ENCODE measurements around the gene LRRC56.

The LRRC56 gene

GRCh38 chr11:559712-560304 is 22.5 kb downstream of the LRRC56 start:
- H3K14ac ChIP-seq (ENCODE audit: low read length): no peak overlapping the region
- peak overlapping the region; percentile 96 for H2BK15ac ChIP-seq (ENCODE audit: low read length)
- H3K4me1 ChIP-seq (ENCODE audit: control insufficient read depth in 2 of 2, insufficient read depth in 1 of 2, low read depth in 1 of 2, low read length in 2 of 2): peaks cover 16 to 17% of the 10 kb centered on the region in 2 donors
- no peak for DNase-seq (ENCODE audit: low spot score)
- peak overlapping the region; percentile 67 for H3K23ac ChIP-seq (ENCODE audit: low read depth, low read length, poor library complexity)
- no peak overlapping the region for H4K8ac ChIP-seq (ENCODE audit: low read depth, low read length)
- H2BK120ac ChIP-seq (ENCODE audit: low read depth, low read length): peak overlapping the region; percentile 72
- peak overlapping the region; percentile 97 for H3K18ac ChIP-seq (ENCODE audit: low read length)
- peaks cover 0 to 4% of the 10 kb centered on the region in 2 donors for H3K9me3 ChIP-seq (replicated peaks in 1 of 2; ENCODE audit: control insufficient read depth in 2 of 2, insufficient read depth in 1 of 2, low read depth in 1 of 2, low read length in 2 of 2)
- peak overlapping the region; percentile 36 for H2AK5ac ChIP-seq (ENCODE audit: low read depth, low read length)
- H3K36me3 ChIP-seq (replicated peaks in 1 of 2; ENCODE audit: control insufficient read depth in 2 of 2, insufficient read depth in 2 of 2, low read length in 2 of 2): peaks cover 0 to 4% of the 10 kb centered on the region in 2 donors
- peaks cover 15% of the 10 kb centered on the region for H3K79me1 ChIP-seq (ENCODE audit: low read depth, low read length)
- H2BK5ac ChIP-seq (ENCODE audit: low read length): peak overlapping the region; percentile 93
- peak overlapping the region; percentile 99 for H2AFZ ChIP-seq (ENCODE audit: low read length)
- peak overlapping the region; percentile 50 for H3K27ac ChIP-seq (replicated peaks; ENCODE audit: low read length)
- peak overlapping the region; percentile 94 for H4K91ac ChIP-seq (ENCODE audit: low read depth, low read length, poor library complexity)
- peak overlapping the region; percentile 70 to 80 for H3K4me3 ChIP-seq (ENCODE audit: low read length in 2 of 2)
- no peak overlapping the region for H3K4ac ChIP-seq (ENCODE audit: low read length)
- no CpG with 5 or more reads among the region's 18 CpGs for WGBS, 2 donors (ENCODE audit: extremely low coverage in 2 of 2, insufficient read length in 2 of 2, insufficient replicate concordance in 1 of 2)
- H3K27me3 ChIP-seq (ENCODE audit: control insufficient read depth in 3 of 3, insufficient read depth in 3 of 3, low read depth in 1 of 3, low read length in 3 of 3): peaks cover 16 to 52% (median 32%) of the 10 kb centered on the region in 3 experiments
- no peak overlapping the region for H3K9ac ChIP-seq (ENCODE audit: low read depth, low read length, poor library complexity)
- peak overlapping the region; percentile 86 for H3K4me2 ChIP-seq (ENCODE audit: insufficient read depth, low read length, poor library complexity, severe bottlenecking)
- no peak overlapping the region for H2BK12ac ChIP-seq (ENCODE audit: low read length)

- H4K91ac ChIP-seq (ENCODE audit: low read depth, low read length, poor library complexity): peak within 1 kb of the TSS; percentile 94
- DNase-seq (ENCODE audit: low spot score): peak; percentile 91
- H3K18ac ChIP-seq (ENCODE audit: low read length): peak within 1 kb of the TSS; percentile 97
- H3K27me3 ChIP-seq (ENCODE audit: control insufficient read depth in 3 of 3, insufficient read depth in 3 of 3, low read depth in 1 of 3, low read length in 3 of 3): peaks cover 15 to 51% (median 28%) of the 10 kb centered on the region in 3 experiments
- H4K8ac ChIP-seq (ENCODE audit: low read depth, low read length): no peak within 1 kb of the TSS
- H3K4ac ChIP-seq (ENCODE audit: low read length): no peak within 1 kb of the TSS
- H2AFZ ChIP-seq (ENCODE audit: low read length): peak within 1 kb of the TSS; percentile 99
- peak within 1 kb of the TSS; percentile 70 to 97 for H3K4me3 ChIP-seq (ENCODE audit: low read length in 2 of 2)
- H2BK5ac ChIP-seq (ENCODE audit: low read length): peak within 1 kb of the TSS; percentile 93
- peaks cover 14 to 17% of the 10 kb centered on the region in 2 donors for H3K4me1 ChIP-seq (ENCODE audit: control insufficient read depth in 2 of 2, insufficient read depth in 1 of 2, low read depth in 1 of 2, low read length in 2 of 2)
- peaks cover 0 to 4% of the 10 kb centered on the region in 2 donors for H3K9me3 ChIP-seq (replicated peaks in 1 of 2; ENCODE audit: control insufficient read depth in 2 of 2, insufficient read depth in 1 of 2, low read depth in 1 of 2, low read length in 2 of 2)
- H2BK12ac ChIP-seq (ENCODE audit: low read length): peak within 1 kb of the TSS; percentile 90
- H3K23ac ChIP-seq (ENCODE audit: low read depth, low read length, poor library complexity): peak within 1 kb of the TSS; percentile 67
- peak within 1 kb of the TSS; percentile 94 for H3K4me2 ChIP-seq (ENCODE audit: insufficient read depth, low read length, poor library complexity, severe bottlenecking)
- peak within 1 kb of the TSS; percentile 72 for H2BK120ac ChIP-seq (ENCODE audit: low read depth, low read length)
- H3K79me1 ChIP-seq (ENCODE audit: low read depth, low read length): peaks cover 15% of the 10 kb centered on the region
- WGBS, 2 donors (ENCODE audit: extremely low coverage in 2 of 2, insufficient read length in 2 of 2, insufficient replicate concordance in 1 of 2): no CpG with 5 or more reads among the region's 95 CpGs
- peak within 1 kb of the TSS; percentile 96 for H2BK15ac ChIP-seq (ENCODE audit: low read length)
- H3K9ac ChIP-seq (ENCODE audit: low read depth, low read length, poor library complexity): peak within 1 kb of the TSS; percentile 84
- peak within 1 kb of the TSS; percentile 50 for H3K27ac ChIP-seq (replicated peaks; ENCODE audit: low read length)
- peak within 1 kb of the TSS; percentile 68 for H2AK5ac ChIP-seq (ENCODE audit: low read depth, low read length)
- H3K14ac ChIP-seq (ENCODE audit: low read length): peak within 1 kb of the TSS; percentile 56
- peaks cover 0 to 4% of the 10 kb centered on the region in 2 donors for H3K36me3 ChIP-seq (replicated peaks in 1 of 2; ENCODE audit: control insufficient read depth in 2 of 2, insufficient read depth in 2 of 2, low read length in 2 of 2)
Observed at GRCh38 chr11:560305-561147, 23.2 kb downstream of the LRRC56 start, which contains the start of the genes LMNTD2 and RASSF7. Gene LMNTD2, minus strand, starts transcription at chr11:560738. Its CDS starts 22 bp downstream, at chr11:560716. Gene RASSF7, plus strand, starts transcription at chr11:560970. Its CDS starts 799 bp downstream, at chr11:561769.

GRCh38 chr11:561148-562003 is 24.0 kb downstream of the LRRC56 start:
- Histone ChIP-seq H3K27me3 (ENCODE audit: control insufficient read depth in 3 of 3, insufficient read depth in 3 of 3, low read depth in 1 of 3, low read length in 3 of 3) (peaks cover 8 to 42% (median 20%) of the 10 kb centered on the region in 3 experiments), H3K4me1 (ENCODE audit: control insufficient read depth in 2 of 2, insufficient read depth in 1 of 2, low read depth in 1 of 2, low read length in 2 of 2) (peaks cover 19 to 20% of the 10 kb centered on the region in 2 donors), H3K9me3 (replicated peaks in 1 of 2; ENCODE audit: control insufficient read depth in 2 of 2, insufficient read depth in 1 of 2, low read depth in 1 of 2, low read length in 2 of 2) (peaks cover 0 to 4% of the 10 kb centered on the region in 2 donors), H3K4ac (ENCODE audit: low read length) (no peak overlapping the region), H3K36me3 (replicated peaks in 1 of 2; ENCODE audit: control insufficient read depth in 2 of 2, insufficient read depth in 2 of 2, low read length in 2 of 2) (peaks cover 0 to 4% of the 10 kb centered on the region in 2 donors), H3K18ac (ENCODE audit: low read length) (peak overlapping the region; percentile 92), H3K79me1 (ENCODE audit: low read depth, low read length) (peaks cover 15% of the 10 kb centered on the region), H4K8ac (ENCODE audit: low read depth, low read length) (no peak overlapping the region), H2BK120ac (ENCODE audit: low read depth, low read length) (no peak overlapping the region), H3K27ac (replicated peaks; ENCODE audit: low read length) (no peak overlapping the region), H3K14ac (ENCODE audit: low read length) (peak overlapping the region; percentile 38), H2BK5ac (ENCODE audit: low read length) (peak overlapping the region; percentile 87), H4K91ac (ENCODE audit: low read depth, low read length, poor library complexity) (no peak overlapping the region), H3K4me3 (ENCODE audit: low read length in 2 of 2) (peak overlapping the region; percentile 70 to 97), H3K9ac (ENCODE audit: low read depth, low read length, poor library complexity) (peak overlapping the region; percentile 84), H2BK15ac (ENCODE audit: low read length) (peak overlapping the region; percentile 16), H2BK12ac (ENCODE audit: low read length) (no peak overlapping the region), H2AFZ (ENCODE audit: low read length) (peak overlapping the region; percentile 99), H3K4me2 (ENCODE audit: insufficient read depth, low read length, poor library complexity, severe bottlenecking) (peak overlapping the region; percentile 94), H3K23ac (ENCODE audit: low read depth, low read length, poor library complexity) (peak overlapping the region; percentile 43), H2AK5ac (ENCODE audit: low read depth, low read length) (peak overlapping the region; percentile 68)
- WGBS, 2 donors (ENCODE audit: extremely low coverage in 2 of 2, insufficient read length in 2 of 2, insufficient replicate concordance in 1 of 2): no CpG with 5 or more reads among the region's 67 CpGs
- no peak for DNase-seq (ENCODE audit: low spot score)

Data from neuronal stem cell (in vitro differentiated cells).